HepG2 (cell line): Measurements from ENCODE around the gene KRTAP10-2. TPM values are rescaled to one million over a fixed set of nuclear protein-coding genes. Genes with fewer than 3 reads are reported as not detected.

Experiments used
- ATAC-seq: fragments of 200-7000 bp; cut with Tn5 transposase; 3 replicates; pipeline ENCODE4 v1.9.1; 2020; ENCODE audit warnings: mild to moderate bottlenecking, moderate library complexity
- BruUV-seq: library from RNA; stranded (reverse); fragments of 400-500 nt; replicated peaks from 2 replicates; lab custom pipeline; 2021; lab: Mats Ljungman, UMichigan
- CTCF ChIA-PET: fragments of 300-600 bp; formaldehyde crosslinking; extraction: SDS; loops from one replicate; lab custom pipeline; 2021; ENCODE audit warnings: low total read pairs, inconsistent platforms, low intra/inter-chr PET ratio; lab: Yijun Ruan, JAX
- POLR2A ChIA-PET: fragments of 350-600 bp; sonication (Branson Sonifier 250); formaldehyde crosslinking; loops from one replicate; lab custom pipeline; 2020; ENCODE audit warnings: antibody characterized with exemption, inconsistent platforms; lab: Yijun Ruan, JAX
- DNase-seq: peaks from one replicate; pipeline ENCODE4 v3.0.0-alpha.2; 2015; ENCODE audit warnings: low spot score
- FAIRE-seq: peaks from 3 replicates; lab custom pipeline; 2011; peaks lifted over from hg19 to GRCh38; lab: Jason Lieb, UNC
- H2AFZ ChIP-seq: one replicate; pipeline ENCODE4 v1.6.1; 2011; ENCODE audit warnings: low read length, inconsistent platforms
- H3K27ac ChIP-seq: fragments of 300-600 bp; 3 replicates; pipeline ENCODE4 v1.8.0; 2011; ENCODE audit warnings: mixed run types, mild to moderate bottlenecking, mixed read lengths, low read length, inconsistent platforms; ENCODE audit not compliant: insufficient read depth; ENCODE audit errors: extremely low read length
- H3K27me3 ChIP-seq, 2 experiments: fragments of 200-600 bp in 1 of 2; 2 replicates in 1 of 2; 3 replicates in 1 of 2; pipeline versions ENCODE4 v1.6.0 to v1.8.0; 2011; ENCODE audit warnings: low read length in 2 of 2, mild to moderate bottlenecking in 2 of 2, moderate library complexity in 2 of 2, inconsistent platforms in 1 of 2; ENCODE audit not compliant: insufficient read depth in 2 of 2, control insufficient read depth in 1 of 2
- H3K36me3 ChIP-seq, 2 experiments: fragments of 200-600 bp in 1 of 2; replicated peaks in 1 of 2; 2 replicates in 1 of 2; 3 replicates in 1 of 2; pipeline versions ENCODE4 v1.5.1 to v1.8.0; 2011; ENCODE audit warnings: low read length in 2 of 2, inconsistent platforms in 1 of 2; ENCODE audit not compliant: insufficient read depth in 2 of 2, control insufficient read depth in 1 of 2
- H3K4me1 ChIP-seq: 2 replicates; pipeline ENCODE4 v1.5.1; 2012; ENCODE audit warnings: low read length, inconsistent platforms; ENCODE audit not compliant: insufficient read depth
- H3K4me2 ChIP-seq: 2 replicates; pipeline ENCODE4 v1.6.0; 2011; ENCODE audit warnings: low read depth, low read length, inconsistent platforms
- H3K4me3 ChIP-seq, 3 experiments: fragments of 200-600 bp in 1 of 3; sonication (generic), shearing (Covaris generic) in 1 of 3; replicated peaks in 1 of 3; 2 replicates each; pipeline ENCODE4 v1.5.1; 2011 to 2016; ENCODE audit warnings: low read length in 3 of 3, inconsistent platforms in 2 of 3, low read depth in 2 of 3, mild to moderate bottlenecking in 2 of 3, control low read depth in 1 of 3, mixed read lengths in 1 of 3; ENCODE audit not compliant: insufficient read depth in 1 of 3
- H3K79me2 ChIP-seq: one replicate; pipeline ENCODE4 v1.6.1; 2011; ENCODE audit warnings: low read length, inconsistent platforms; ENCODE audit not compliant: insufficient read depth
- H3K9ac ChIP-seq: 2 replicates; pipeline ENCODE4 v1.6.0; 2011; ENCODE audit warnings: mild to moderate bottlenecking, low read depth, low read length, inconsistent platforms; ENCODE audit not compliant: insufficient read depth
- H3K9me3 ChIP-seq: 2 replicates; pipeline ENCODE4 v1.5.1; 2012; ENCODE audit warnings: mild to moderate bottlenecking, low read length
- H4K20me1 ChIP-seq: 2 replicates; pipeline ENCODE4 v1.6.0; 2011; ENCODE audit warnings: inconsistent platforms, mild to moderate bottlenecking, low read length, moderate library complexity; ENCODE audit not compliant: insufficient read depth
- FOXK2 ChIP-seq: fragments of 450-650 bp; IDR thresholded peaks from 2 replicates; pipeline ENCODE4 v1.6.1; 2016
- HOMEZ ChIP-seq: IDR thresholded peaks from 2 replicates; pipeline ENCODE4 v1.6.1; 2016; ENCODE audit warnings: low read depth
- MAFG ChIP-seq: sonication (generic); formaldehyde crosslinking; IDR thresholded peaks from 2 replicates; pipeline ENCODE4 v1.5.1; 2020; ENCODE audit warnings: mild to moderate bottlenecking, missing genetic modification reagents
- SSRP1 ChIP-seq: IDR thresholded peaks from 2 replicates; pipeline ENCODE4 v1.6.1; 2016; ENCODE audit warnings: control low read depth
- ZBTB42 ChIP-seq: sonication (generic); formaldehyde crosslinking; IDR thresholded peaks from 2 replicates; pipeline ENCODE4 v1.5.0; 2020; ENCODE audit warnings: mild to moderate bottlenecking, missing genetic modification reagents
- ZHX2 ChIP-seq, 2 experiments: sonication (generic) in 1 of 2; formaldehyde crosslinking in 1 of 2; IDR thresholded peaks; 2 replicates each; pipeline versions ENCODE4 v1.6.1 to v1.9.0; 2014 to 2022; ENCODE audit warnings: antibody characterized with exemption in 1 of 2, borderline replicate concordance in 1 of 2, inconsistent platforms in 1 of 2, low read depth in 1 of 2, missing genetic modification reagents in 1 of 2
- ZNF597 ChIP-seq: sonication (generic); formaldehyde crosslinking; IDR thresholded peaks from 2 replicates; pipeline ENCODE4 v1.5.0; 2020; ENCODE audit warnings: missing genetic modification reagents
- ZNF800 ChIP-seq: sonication (generic); formaldehyde crosslinking; IDR thresholded peaks from 2 replicates; pipeline ENCODE4 v1.4.0; 2020; ENCODE audit warnings: missing genetic modification reagents
- WGBS: methylation state at CpG from one replicate; pipeline ENCODE4 v1.1.6; 2017; ENCODE audit warnings: low lambda C conversion rate; 5-methylcytosine and 5-hydroxymethylcytosine counted together
- in situ Hi-C: cut with HindIII; loops from 2 replicates; pipeline ENCODE4 v1.10.0; 2017; ENCODE audit warnings: low pct_unique_long_range_greater_than_20kb; ENCODE audit not compliant: extremely low pct_ligation_motif_present
- intact Hi-C: fragments of 100-400 bp; cut with micrococcal nuclease; formaldehyde crosslinking; loops from one replicate; pipeline ENCODE4 v1.10.0; 2022; ENCODE audit not compliant: unreplicated experiment
- polyA plus RNA-seq, 8 experiments: library from polyadenylated mRNA; depleted of rRNA in 3 of 8; stranded (reverse) in 7 of 8; unstranded in 1 of 8; fragments of >200 nt; fragmentation: Illumina TruSeq in 4 of 8; extraction: Trizol in 4 of 8; gene quantifications; 2 replicates each; pipeline versions ENCODE4 v1.2.1 to v1.2.3, GENCODE V29; 2011 to 2016; ENCODE audit warnings: low read depth in 4 of 8, missing spikeins in 1 of 8, mixed read lengths in 1 of 8; ENCODE audit not compliant: insufficient read depth in 1 of 8
- total RNA-seq, 5 experiments: library from RNA; depleted of rRNA; stranded (reverse); fragments of >200 nt; fragmentation: Illumina TruSeq; extraction: Trizol; gene quantifications; 2 replicates each; pipeline ENCODE4 v1.2.3, GENCODE V29; 2016; ENCODE audit warnings: low read depth in 1 of 5

KRTAP10-2 gene
- total and polyA plus RNA-seq, 2 of the 13 experiments (the other 11 are each of a cell fraction or from before 2014, with no cell fraction given), result not detected

GRCh38 chr21:44599264-44600029 lies 48.1 kb upstream of the KRTAP10-2 start:
- no peak overlapping the region for H3K9ac ChIP-seq
- no peak overlapping the region for H2AFZ ChIP-seq
- no peaks in the 10 kb centered on the region for H3K9me3 ChIP-seq
- BruUV-seq, result no TSS peak
- TF ChIP-seq MAFG, result no peak
- TF ChIP-seq HOMEZ, result no peak
- TF ChIP-seq ZBTB42 (CRISPR knock-in tag), result no peak
- TF ChIP-seq ZHX2 (IDR thresholded peaks at IDR 0.05; ENCODE audit: low read depth), result no peak
- TF ChIP-seq ZHX2 (CRISPR knock-in tag; IDR thresholded peaks at IDR 0.05; ENCODE audit: borderline replicate concordance), result no peak
- no peak for TF ChIP-seq ZNF800
- TF ChIP-seq FOXK2, result no peak
- no peak for TF ChIP-seq SSRP1 (CRISPR knock-in tag)
- TF ChIP-seq ZNF597 (CRISPR knock-in tag), result no peak
- TF ChIP-seq, all 625 proteins: peak for 0
- ChIA-PET POLR2A (no interaction called here), CTCF (no interaction called here)
- Histone ChIP-seq H4K20me1 (no peaks in the 10 kb centered on the region), H3K27me3 (peaks cover 0 to 1% of the 10 kb centered on the region in 2 experiments; a peak in 1 of 5 replicates), H3K79me2 (no peaks in the 10 kb centered on the region), H3K4me2 (no peak overlapping the region), H3K27ac (no peak overlapping the region), H3K4me3 (no peak overlapping the region), H3K4me1 (peaks cover 13% of the 10 kb centered on the region), H3K36me3 (no peaks in the 10 kb centered on the region)
- WGBS, result 79% methylated on average over 6 of the region's 8 CpGs
- ATAC-seq (no peak), FAIRE-seq (no peak), DNase-seq (no peak)
- intact Hi-C loops (no loop called here), in situ Hi-C loops (no loop called here)
